Measurements from ENCODE around the gene MTIF3. TPM values are rescaled to one million over a fixed set of nuclear protein-coding genes. Genes with fewer than 3 reads are reported as not detected.

MTIF3 gene, protein sequence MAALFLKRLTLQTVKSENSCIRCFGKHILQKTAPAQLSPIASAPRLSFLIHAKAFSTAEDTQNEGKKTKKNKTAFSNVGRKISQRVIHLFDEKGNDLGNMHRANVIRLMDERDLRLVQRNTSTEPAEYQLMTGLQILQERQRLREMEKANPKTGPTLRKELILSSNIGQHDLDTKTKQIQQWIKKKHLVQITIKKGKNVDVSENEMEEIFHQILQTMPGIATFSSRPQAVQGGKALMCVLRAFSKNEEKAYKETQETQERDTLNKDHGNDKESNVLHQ
- polyA plus RNA-seq (2013, experiment 1 of 2), result 41.0 TPM
- polyA plus RNA-seq (2013, experiment 2 of 2), result 59.0 TPM

GRCh38 chr13:27449936-27450828, at the start of gene MTIF3:
Gene MTIF3 (minus strand): TSS chr13:27450564. CDS start chr13:27440448, 10,116 bp downstream.
- H3K36me3 ChIP-seq (ENCODE audit: insufficient read depth, low read length), result no peaks in the 10 kb centered on the region
- H3K4me1 ChIP-seq (ENCODE audit: insufficient read depth, low read length), result peaks cover 16% of the 10 kb centered on the region
- under 1% methylated on average over 81 of the region's 81 CpGs for WGBS
- H3K4me3 ChIP-seq (ENCODE audit: low read length), result peak within 1 kb of the TSS; percentile 75
- H3K27ac ChIP-seq (ENCODE audit: low read depth, low read length), result peak within 1 kb of the TSS; percentile 95
- H3K9me3 ChIP-seq (ENCODE audit: insufficient read depth, low read depth, low read length), result no peaks in the 10 kb centered on the region
- H3K27me3 ChIP-seq (ENCODE audit: insufficient read depth, low read length), result peaks cover 11% of the 10 kb centered on the region; the same call in 1 of the 2 replicates
- peak within 1 kb of the TSS; percentile 85 for H3K9ac ChIP-seq (ENCODE audit: low read depth, low read length)

- Histone ChIP-seq H3K4me1 (ENCODE audit: insufficient read depth, low read length) (no peaks in the 10 kb centered on the region; the same call in 1 of the 2 replicates), H3K27me3 (ENCODE audit: insufficient read depth, low read length) (no peaks in the 10 kb centered on the region), H3K9ac (ENCODE audit: low read depth, low read length) (no peak overlapping the region), H3K9me3 (ENCODE audit: insufficient read depth, low read depth, low read length) (no peaks in the 10 kb centered on the region), H3K27ac (ENCODE audit: low read depth, low read length) (no peak overlapping the region), H3K4me3 (ENCODE audit: low read length) (no peak overlapping the region), H3K36me3 (ENCODE audit: insufficient read depth, low read length) (no peaks in the 10 kb centered on the region)
- 94% methylated on average over 10 of the region's 11 CpGs for WGBS
These were observed 47.3 kb upstream of the MTIF3 start for GRCh38 chr13:27497563-27498230.

DNA sequence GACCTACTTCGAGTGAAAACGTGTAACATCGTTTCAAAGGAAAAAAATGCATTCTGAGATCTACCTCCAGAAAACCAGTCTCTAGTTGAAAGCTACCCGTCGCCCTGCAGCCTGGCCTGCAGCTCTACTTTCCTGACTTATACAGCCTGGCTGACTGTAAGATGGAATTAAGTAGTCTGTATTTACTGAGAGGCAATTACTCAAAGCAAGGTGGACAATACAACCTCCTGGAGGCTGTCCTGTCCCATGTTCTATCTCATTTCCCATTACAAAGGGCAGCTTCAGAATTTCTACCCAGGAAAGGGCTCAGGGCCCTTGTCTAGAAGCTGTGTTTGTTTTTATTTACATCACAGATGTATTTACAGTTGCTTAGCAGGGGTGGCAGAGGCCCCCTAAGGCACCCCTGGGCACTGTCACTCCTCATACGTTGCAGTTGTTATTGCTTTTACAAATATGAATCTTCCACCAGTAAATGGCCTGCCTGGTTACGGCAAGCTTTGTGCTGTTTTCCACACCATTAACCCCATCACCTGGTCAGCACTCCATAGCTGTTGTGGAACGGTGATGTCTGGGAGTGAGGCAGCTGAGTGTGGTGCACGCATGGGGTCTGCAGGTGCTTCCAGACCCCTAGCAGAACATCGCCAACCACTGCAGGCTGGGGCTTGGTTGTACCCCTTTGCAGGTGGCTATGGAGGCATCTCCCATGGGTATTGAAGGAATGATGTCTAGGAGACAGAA, 46.3 kb upstream of the MTIF3 start:
- Histone ChIP-seq H3K9me3 (ENCODE audit: insufficient read depth, low read depth, low read length) (no peaks in the 10 kb centered on the region), H3K9ac (ENCODE audit: low read depth, low read length) (no peak overlapping the region), H3K27me3 (ENCODE audit: insufficient read depth, low read length) (no peaks in the 10 kb centered on the region), H3K4me1 (ENCODE audit: insufficient read depth, low read length) (no peaks in the 10 kb centered on the region; the same call in 1 of the 2 replicates), H3K4me3 (ENCODE audit: low read length) (no peak overlapping the region), H3K27ac (ENCODE audit: low read depth, low read length) (no peak overlapping the region), H3K36me3 (ENCODE audit: insufficient read depth, low read length) (no peaks in the 10 kb centered on the region)
- 84% methylated on average over 10 of the region's 10 CpGs for WGBS

GRCh38 chr13:27496006-27496405, 45.6 kb upstream of the MTIF3 start:
- H3K27ac ChIP-seq (ENCODE audit: low read depth, low read length), result no peak overlapping the region
- no peaks in the 10 kb centered on the region for H3K36me3 ChIP-seq (ENCODE audit: insufficient read depth, low read length)
- H3K9me3 ChIP-seq (ENCODE audit: insufficient read depth, low read depth, low read length), result no peaks in the 10 kb centered on the region
- no peak overlapping the region for H3K9ac ChIP-seq (ENCODE audit: low read depth, low read length)
- H3K4me3 ChIP-seq (ENCODE audit: low read length), result no peak overlapping the region
- no peaks in the 10 kb centered on the region; the same call in none of the 2 replicates for H3K4me1 ChIP-seq (ENCODE audit: insufficient read depth, low read length)
- 89% methylated on average over 3 of the region's 4 CpGs for WGBS
- H3K27me3 ChIP-seq (ENCODE audit: insufficient read depth, low read length), result no peaks in the 10 kb centered on the region

DNA sequence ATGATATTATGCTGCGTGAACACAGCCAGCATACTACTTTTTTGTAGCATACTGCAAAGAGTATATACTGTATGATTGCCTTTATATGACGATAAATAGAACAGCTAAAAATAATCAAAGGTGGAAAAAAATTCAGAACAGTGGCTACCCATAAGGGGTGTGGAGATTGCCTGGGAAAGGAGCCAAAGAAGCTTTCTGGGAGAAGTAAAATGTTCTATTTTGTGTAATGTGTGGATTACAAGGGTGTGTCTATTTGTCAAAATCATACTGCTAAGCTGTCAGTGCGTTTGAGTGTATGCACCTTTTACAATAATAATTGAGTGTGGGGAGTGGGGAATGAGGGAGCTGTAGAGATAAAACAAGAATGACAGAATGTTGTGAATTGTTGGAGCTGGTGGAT, 45.2 kb upstream of the MTIF3 start:
- H3K27ac ChIP-seq (ENCODE audit: low read depth, low read length), result no peak overlapping the region
- H3K36me3 ChIP-seq (ENCODE audit: insufficient read depth, low read length), result no peaks in the 10 kb centered on the region
- peaks cover 4% of the 10 kb centered on the region for H3K4me1 ChIP-seq (ENCODE audit: insufficient read depth, low read length)
- no peaks in the 10 kb centered on the region for H3K9me3 ChIP-seq (ENCODE audit: insufficient read depth, low read depth, low read length)
- WGBS, result 96% methylated on average over 3 of the region's 3 CpGs
- H3K27me3 ChIP-seq (ENCODE audit: insufficient read depth, low read length), result no peaks in the 10 kb centered on the region
- no peak overlapping the region for H3K9ac ChIP-seq (ENCODE audit: low read depth, low read length)
- H3K4me3 ChIP-seq (ENCODE audit: low read length), result no peak overlapping the region

- no CpG with 5 or more reads among the region's 2 CpGs for WGBS
These were observed 43.6 kb upstream of the MTIF3 start for GRCh38 chr13:27493981-27494380.

DNA sequence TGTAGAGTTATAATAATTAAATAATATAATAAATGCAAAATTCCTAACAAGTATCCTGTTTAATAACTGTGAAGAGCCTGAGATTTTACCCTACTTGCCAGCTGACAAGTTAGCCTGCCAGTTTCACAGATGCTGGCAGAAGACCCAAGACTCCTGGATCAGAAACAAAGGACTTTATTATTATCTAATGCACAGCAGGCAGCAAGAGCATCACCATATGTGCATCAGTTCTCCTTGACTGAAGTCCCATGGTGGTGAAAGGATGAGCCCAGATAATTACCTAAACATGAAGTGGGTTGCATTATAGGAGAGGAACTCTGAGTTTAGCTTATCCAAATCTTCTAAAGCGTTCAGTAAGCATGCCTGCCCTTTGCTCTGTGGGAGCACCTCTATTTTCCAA, 39.1 kb upstream of the MTIF3 start:
- H3K9me3 ChIP-seq (ENCODE audit: insufficient read depth, low read depth, low read length), result no peaks in the 10 kb centered on the region
- no peaks in the 10 kb centered on the region for H3K27me3 ChIP-seq (ENCODE audit: insufficient read depth, low read length)
- H3K36me3 ChIP-seq (ENCODE audit: insufficient read depth, low read length), result no peaks in the 10 kb centered on the region
- no peak overlapping the region for H3K9ac ChIP-seq (ENCODE audit: low read depth, low read length)
- peaks cover 9% of the 10 kb centered on the region; the same call in 1 of the 2 replicates for H3K4me1 ChIP-seq (ENCODE audit: insufficient read depth, low read length)
- no peak overlapping the region for H3K27ac ChIP-seq (ENCODE audit: low read depth, low read length)
- WGBS, result 80% methylated on average over 1 of the region's 1 CpG
- no peak overlapping the region for H3K4me3 ChIP-seq (ENCODE audit: low read length)

More at GRCh38 chr13:27493981-27494380, 43.6 kb upstream of the MTIF3 start:
- Histone ChIP-seq H3K4me1 (ENCODE audit: insufficient read depth, low read length) (peaks cover 9% of the 10 kb centered on the region), H3K9me3 (ENCODE audit: insufficient read depth, low read depth, low read length) (no peaks in the 10 kb centered on the region), H3K27ac (ENCODE audit: low read depth, low read length) (no peak overlapping the region), H3K36me3 (ENCODE audit: insufficient read depth, low read length) (no peaks in the 10 kb centered on the region), H3K4me3 (ENCODE audit: low read length) (no peak overlapping the region), H3K9ac (ENCODE audit: low read depth, low read length) (no peak overlapping the region), H3K27me3 (ENCODE audit: insufficient read depth, low read length) (no peaks in the 10 kb centered on the region)

- H3K27ac ChIP-seq (ENCODE audit: low read depth, low read length), result no peak overlapping the region
- 87% methylated on average over 5 of the region's 5 CpGs for WGBS
- H3K9me3 ChIP-seq (ENCODE audit: insufficient read depth, low read depth, low read length), result no peaks in the 10 kb centered on the region
- no peaks in the 10 kb centered on the region for H3K27me3 ChIP-seq (ENCODE audit: insufficient read depth, low read length)
- H3K4me3 ChIP-seq (ENCODE audit: low read length), result no peak overlapping the region
- H3K4me1 ChIP-seq (ENCODE audit: insufficient read depth, low read length), result peaks cover 9% of the 10 kb centered on the region; the same call in 1 of the 2 replicates
- no peaks in the 10 kb centered on the region for H3K36me3 ChIP-seq (ENCODE audit: insufficient read depth, low read length)
- H3K9ac ChIP-seq (ENCODE audit: low read depth, low read length), result no peak overlapping the region
These were observed 37.4 kb upstream of the MTIF3 start for GRCh38 chr13:27487776-27488175.

GRCh38 chr13:27483421-27483820, 33.1 kb upstream of the MTIF3 start:
- H3K4me3 ChIP-seq (ENCODE audit: low read length), result no peak overlapping the region
- no peaks in the 10 kb centered on the region; the same call in 1 of the 2 replicates for H3K27me3 ChIP-seq (ENCODE audit: insufficient read depth, low read length)
- 90% methylated on average over 11 of the region's 11 CpGs for WGBS
- no peak overlapping the region for H3K9ac ChIP-seq (ENCODE audit: low read depth, low read length)
- H3K4me1 ChIP-seq (ENCODE audit: insufficient read depth, low read length), result no peaks in the 10 kb centered on the region
- no peaks in the 10 kb centered on the region for H3K9me3 ChIP-seq (ENCODE audit: insufficient read depth, low read depth, low read length)
- H3K36me3 ChIP-seq (ENCODE audit: insufficient read depth, low read length), result no peaks in the 10 kb centered on the region
- no peak overlapping the region for H3K27ac ChIP-seq (ENCODE audit: low read depth, low read length)

DNA sequence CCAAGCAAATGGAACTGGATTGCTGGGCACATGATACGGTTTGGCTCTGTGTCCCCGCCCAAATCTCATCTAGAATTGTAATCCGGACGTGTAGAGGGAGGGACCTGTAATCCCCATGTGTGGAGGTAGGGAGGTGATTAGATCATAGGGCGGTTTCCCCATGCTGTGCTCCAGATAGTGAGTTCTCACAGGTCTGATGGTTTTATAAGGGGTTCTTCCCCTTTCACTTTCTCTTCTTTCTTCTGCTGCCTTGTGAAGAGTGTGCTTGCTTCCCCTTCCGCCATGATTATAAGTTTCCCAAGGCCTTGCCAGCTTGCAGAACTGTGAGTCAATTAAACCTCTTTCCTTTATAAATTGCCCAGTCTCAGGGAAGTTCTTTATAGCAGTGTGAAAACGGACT, 32.6 kb upstream of the MTIF3 start:
- 96% methylated on average over 6 of the region's 7 CpGs for WGBS
- Histone ChIP-seq H3K9ac (ENCODE audit: low read depth, low read length) (no peak overlapping the region), H3K4me3 (ENCODE audit: low read length) (no peak overlapping the region), H3K9me3 (ENCODE audit: insufficient read depth, low read depth, low read length) (no peaks in the 10 kb centered on the region), H3K36me3 (ENCODE audit: insufficient read depth, low read length) (no peaks in the 10 kb centered on the region), H3K4me1 (ENCODE audit: insufficient read depth, low read length) (no peaks in the 10 kb centered on the region), H3K27me3 (ENCODE audit: insufficient read depth, low read length) (no peaks in the 10 kb centered on the region; the same call in 1 of the 2 replicates), H3K27ac (ENCODE audit: low read depth, low read length) (no peak overlapping the region)
